Measurements from ENCODE around the gene LMAN1.

LMAN1 gene

DNA sequence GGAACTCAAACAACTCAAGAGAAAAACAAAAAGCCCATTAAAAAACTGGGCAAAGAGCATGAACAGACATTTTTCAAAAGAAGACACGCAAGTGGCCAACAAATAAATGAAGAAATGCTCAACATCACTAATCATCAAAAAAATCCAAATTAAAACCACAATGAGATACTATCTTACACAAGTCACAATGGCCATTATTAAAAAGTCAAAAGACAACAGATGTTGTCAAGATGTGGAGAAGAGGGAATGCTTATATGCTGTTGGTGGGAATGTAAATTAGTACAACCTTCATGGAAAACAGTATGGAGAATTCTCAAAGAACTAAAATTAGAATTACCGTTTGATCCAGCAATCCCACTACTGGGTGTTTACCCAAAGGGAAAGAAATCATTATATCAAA, 15.1 kb downstream of the LMAN1 start:
- H3K4me3 Mint-ChIP-seq = no peak overlapping the region
- H3K27me3 Mint-ChIP-seq (ENCODE audit: low read depth) = no peaks in the 10 kb centered on the region
- TF ChIP-seq, protein P1, sequence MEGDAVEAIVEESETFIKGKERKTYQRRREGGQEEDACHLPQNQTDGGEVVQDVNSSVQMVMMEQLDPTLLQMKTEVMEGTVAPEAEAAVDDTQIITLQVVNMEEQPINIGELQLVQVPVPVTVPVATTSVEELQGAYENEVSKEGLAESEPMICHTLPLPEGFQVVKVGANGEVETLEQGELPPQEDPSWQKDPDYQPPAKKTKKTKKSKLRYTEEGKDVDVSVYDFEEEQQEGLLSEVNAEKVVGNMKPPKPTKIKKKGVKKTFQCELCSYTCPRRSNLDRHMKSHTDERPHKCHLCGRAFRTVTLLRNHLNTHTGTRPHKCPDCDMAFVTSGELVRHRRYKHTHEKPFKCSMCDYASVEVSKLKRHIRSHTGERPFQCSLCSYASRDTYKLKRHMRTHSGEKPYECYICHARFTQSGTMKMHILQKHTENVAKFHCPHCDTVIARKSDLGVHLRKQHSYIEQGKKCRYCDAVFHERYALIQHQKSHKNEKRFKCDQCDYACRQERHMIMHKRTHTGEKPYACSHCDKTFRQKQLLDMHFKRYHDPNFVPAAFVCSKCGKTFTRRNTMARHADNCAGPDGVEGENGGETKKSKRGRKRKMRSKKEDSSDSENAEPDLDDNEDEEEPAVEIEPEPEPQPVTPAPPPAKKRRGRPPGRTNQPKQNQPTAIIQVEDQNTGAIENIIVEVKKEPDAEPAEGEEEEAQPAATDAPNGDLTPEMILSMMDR (IDR thresholded peaks at IDR 0.05; ENCODE audit: unreplicated experiment in 3 of 3) = no peak
- no peaks in the 10 kb centered on the region for H3K4me1 Mint-ChIP-seq
- peaks cover 51% of the 10 kb centered on the region for H3K9me3 Mint-ChIP-seq
- H3K36me3 Mint-ChIP-seq (ENCODE audit: low read depth) = peaks cover 94% of the 10 kb centered on the region
- no peak overlapping the region for H3K27ac Mint-ChIP-seq

DNA sequence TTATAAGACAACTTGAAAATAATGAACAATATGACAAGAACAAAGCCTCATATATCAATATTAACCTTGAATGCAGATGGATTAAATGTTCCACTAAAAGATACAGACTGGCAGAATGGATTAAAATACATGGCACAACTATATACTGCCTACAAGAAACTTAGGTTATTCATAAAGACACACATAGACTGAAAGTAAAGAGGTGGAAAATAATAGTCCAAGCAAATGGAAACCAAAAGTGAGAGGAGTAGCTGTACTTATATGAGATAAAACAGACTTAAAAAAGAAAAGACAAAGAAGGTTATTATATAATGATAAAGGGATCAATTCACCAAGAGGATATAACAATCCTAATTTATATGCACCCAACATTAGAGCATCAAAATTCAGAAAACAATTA, 18.2 kb downstream of the LMAN1 start:
- Mint-ChIP-seq H3K4me1 (no peaks in the 10 kb centered on the region), H3K4me3 (no peak overlapping the region), H3K27ac (no peak overlapping the region), H3K27me3 (ENCODE audit: low read depth) (no peaks in the 10 kb centered on the region), H3K36me3 (ENCODE audit: low read depth) (peaks cover 98% of the 10 kb centered on the region), H3K9me3 (peaks cover 49% of the 10 kb centered on the region)
- TF ChIP-seq, protein P1 (IDR thresholded peaks at IDR 0.05; ENCODE audit: unreplicated experiment in 3 of 3) = no peak

DNA sequence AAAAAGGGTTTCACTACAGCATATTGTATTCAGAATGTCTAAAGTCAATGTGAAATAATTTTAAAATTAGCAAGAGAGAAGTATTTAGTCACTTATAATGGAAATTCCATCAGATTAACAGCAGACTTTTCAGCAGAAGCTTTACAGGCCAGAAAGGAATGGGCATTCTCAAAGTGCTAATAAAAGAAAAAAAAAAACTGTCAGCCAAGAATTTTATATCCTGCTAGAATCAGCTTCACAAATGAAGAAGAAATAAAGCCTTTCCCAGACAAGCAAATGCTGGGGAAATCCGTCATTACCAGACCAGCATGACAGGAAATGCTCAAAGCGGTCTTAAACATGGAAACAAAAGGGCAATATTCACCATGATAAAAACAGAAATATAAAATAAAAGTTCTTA, 18.8 kb downstream of the LMAN1 start:
- no peak overlapping the region for H3K27ac Mint-ChIP-seq
- H3K36me3 Mint-ChIP-seq (ENCODE audit: low read depth) = peaks cover 98% of the 10 kb centered on the region
- TF ChIP-seq, protein P1 (IDR thresholded peaks at IDR 0.05; ENCODE audit: unreplicated experiment in 3 of 3) = no peak
- H3K4me3 Mint-ChIP-seq = no peak overlapping the region
- no peaks in the 10 kb centered on the region for H3K27me3 Mint-ChIP-seq (ENCODE audit: low read depth)
- H3K4me1 Mint-ChIP-seq = no peaks in the 10 kb centered on the region
- H3K9me3 Mint-ChIP-seq = peaks cover 49% of the 10 kb centered on the region

DNA sequence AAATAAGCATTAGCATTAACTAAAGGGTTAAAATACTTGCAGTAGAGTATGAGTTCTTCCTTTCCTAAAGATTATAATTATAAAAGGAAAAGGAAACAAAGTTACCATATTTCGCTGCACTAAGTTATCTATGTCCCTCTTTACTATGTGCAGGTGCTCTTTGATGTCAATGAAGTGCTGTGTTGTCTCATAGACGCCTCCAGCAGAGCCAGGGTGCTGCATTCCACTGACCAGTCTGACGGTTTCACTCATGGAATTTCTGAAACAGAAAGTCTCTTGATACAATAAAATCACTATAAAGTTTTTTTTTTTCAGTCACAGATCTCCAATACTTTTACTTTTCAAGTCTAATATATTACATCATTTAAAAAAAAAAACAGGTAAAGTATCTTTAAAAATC, 26.1 kb downstream of the LMAN1 start:
- H3K4me3 Mint-ChIP-seq = no peak overlapping the region
- no peaks in the 10 kb centered on the region for H3K4me1 Mint-ChIP-seq
- H3K9me3 Mint-ChIP-seq = no peaks in the 10 kb centered on the region
- no peak overlapping the region for H3K27ac Mint-ChIP-seq
- no peaks in the 10 kb centered on the region for H3K27me3 Mint-ChIP-seq (ENCODE audit: low read depth)
- TF ChIP-seq, protein P1 (IDR thresholded peaks at IDR 0.05; ENCODE audit: unreplicated experiment in 3 of 3) = no peak
- peaks cover 63% of the 10 kb centered on the region for H3K36me3 Mint-ChIP-seq (ENCODE audit: low read depth)

DNA sequence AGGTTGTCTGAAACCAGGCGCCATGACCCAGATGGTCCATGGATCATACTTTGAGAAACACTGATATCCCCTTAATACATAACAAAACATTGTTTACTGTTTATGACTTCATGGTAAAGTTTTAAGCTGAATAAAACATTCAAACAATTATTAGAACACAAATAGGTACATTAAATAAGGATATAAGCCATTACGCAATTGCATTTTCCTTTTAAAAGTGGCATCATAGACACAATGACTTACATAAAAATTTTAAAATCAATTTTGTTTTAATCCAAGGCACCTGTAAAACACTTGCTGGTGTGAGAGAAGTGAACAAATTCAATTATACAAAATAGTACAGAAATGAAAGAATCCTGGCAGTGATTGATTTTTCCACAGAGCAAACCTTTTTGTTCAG, 30.4 kb downstream of the LMAN1 start:
- Mint-ChIP-seq H3K27me3 (ENCODE audit: low read depth) (no peaks in the 10 kb centered on the region), H3K36me3 (ENCODE audit: low read depth) (peaks cover 60% of the 10 kb centered on the region), H3K27ac (no peak overlapping the region), H3K9me3 (no peaks in the 10 kb centered on the region), H3K4me1 (no peaks in the 10 kb centered on the region), H3K4me3 (no peak overlapping the region)
- TF ChIP-seq, protein P1 (IDR thresholded peaks at IDR 0.05; ENCODE audit: unreplicated experiment in 3 of 3) = no peak

DNA sequence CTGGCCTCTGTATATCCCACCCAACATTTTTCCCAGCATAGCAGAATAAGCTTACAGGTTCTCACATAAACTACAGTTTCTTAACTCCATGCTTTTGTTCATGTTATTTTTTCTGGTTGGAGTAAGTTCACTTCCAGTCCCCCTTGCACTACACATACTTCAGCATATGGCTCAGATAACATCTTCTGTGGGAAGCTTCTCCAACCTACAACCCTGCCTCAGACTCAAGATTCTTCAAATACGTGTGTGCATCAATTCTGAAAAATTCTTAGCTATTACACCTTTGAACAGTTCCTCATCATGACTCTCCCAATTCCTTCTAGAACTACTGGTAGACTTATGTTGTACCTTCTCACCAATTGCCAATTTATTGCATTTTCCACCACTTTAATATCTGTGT, 33.1 kb downstream of the LMAN1 start:
- no peak overlapping the region for H3K27ac Mint-ChIP-seq
- H3K9me3 Mint-ChIP-seq = no peaks in the 10 kb centered on the region
- no peak overlapping the region for H3K4me3 Mint-ChIP-seq
- TF ChIP-seq, protein P1 (IDR thresholded peaks at IDR 0.05; ENCODE audit: unreplicated experiment in 3 of 3) = no peak
- H3K36me3 Mint-ChIP-seq (ENCODE audit: low read depth) = peaks cover 47% of the 10 kb centered on the region
- no peaks in the 10 kb centered on the region for H3K27me3 Mint-ChIP-seq (ENCODE audit: low read depth)
- no peaks in the 10 kb centered on the region for H3K4me1 Mint-ChIP-seq

Measured in nephron (organoid).